HCT116 (cell line): ENCODE results near the gene KCNN3. TPM values are rescaled to one million over a fixed set of nuclear protein-coding genes. Genes with fewer than 3 reads are reported as not detected.

ENCODE experiments used
- ATAC-seq: fragments of 200-7000 bp; cut with Tn5 transposase; 2 replicates; pipeline ENCODE4 v1.9.1; 2020; ENCODE audit warnings: mild to moderate bottlenecking, moderate library complexity
- BruUV-seq: library from RNA; stranded (reverse); fragments of 400-500 nt; replicated peaks from 2 replicates; lab custom pipeline; 2021; lab: Mats Ljungman, UMichigan
- CTCF ChIA-PET: fragments of 300-600 bp; sonication (Branson Sonifier 250); formaldehyde crosslinking; loops from one replicate; lab custom pipeline; 2021; ENCODE audit warnings: antibody characterized with exemption; lab: Charles Lee
- POLR2A ChIA-PET: fragments of 300-600, 350-600 bp; sonication (Branson Sonifier 250); formaldehyde crosslinking; loops from one replicate; lab custom pipeline; 2021; ENCODE audit warnings: antibody characterized with exemption; lab: Charles Lee
- RAD21 ChIA-PET, 2 experiments: fragments of 300-600 bp; sonication (Branson Sonifier 250); formaldehyde crosslinking; loops; one replicate each; lab custom pipeline; 2023; ENCODE audit warnings: low total read pairs in 2 of 2; ENCODE audit not compliant: uncharacterized antibody in 2 of 2, unreplicated experiment in 2 of 2, low non-redundant PET in 1 of 2; lab: Charles Lee
- DNase-seq: peaks from one replicate; pipeline ENCODE4 v3.0.0-alpha.2; 2010; ENCODE audit warnings: low read depth, low spot score
- H2AFZ ChIP-seq: fragments of 200-600 bp; shearing (Covaris generic), sonication (generic); 2 replicates; pipeline ENCODE4 v1.6.1; 2017; ENCODE audit warnings: low read depth, mixed run types, mixed read lengths, antibody characterized with exemption, low read length; ENCODE audit not compliant: poor library complexity, severe bottlenecking
- H3K27ac ChIP-seq: 2 replicates; pipeline ENCODE4 v1.5.1; 2012; ENCODE audit warnings: low read depth, low read length
- H3K27me3 ChIP-seq: fragments of 200-600 bp; sonication (generic); 2 replicates; pipeline ENCODE4 v1.6.1; 2016; ENCODE audit warnings: mixed run types, low read length, mixed read lengths; ENCODE audit not compliant: insufficient read depth
- H3K36me3 ChIP-seq, 2 experiments: fragments of 200-500 bp in 1 of 2; fragments of 200-600 bp in 1 of 2; sonication (Bioruptor generic) in 1 of 2; sonication (generic) in 1 of 2; 2 replicates each; pipeline versions ENCODE4 v1.5.1 to v1.6.1; 2014 to 2016; ENCODE audit warnings: low read length in 2 of 2, inconsistent platforms in 1 of 2, mixed read lengths in 1 of 2, mixed run types in 1 of 2; ENCODE audit not compliant: insufficient read depth in 2 of 2, control insufficient read depth in 1 of 2
- H3K4me1 ChIP-seq, 2 experiments: fragments of 200-600 bp in 1 of 2; sonication (generic) in 1 of 2; 2 replicates each; pipeline versions ENCODE4 v1.5.1 to v1.6.1; 2012 to 2017; ENCODE audit warnings: low read length in 2 of 2, inconsistent platforms in 1 of 2, mild to moderate bottlenecking in 1 of 2, mixed read lengths in 1 of 2, mixed run types in 1 of 2, moderate library complexity in 1 of 2; ENCODE audit not compliant: insufficient read depth in 2 of 2, control insufficient read depth in 1 of 2
- H3K4me2 ChIP-seq: fragments of 200-600 bp; sonication (generic); 2 replicates; pipeline ENCODE4 v1.6.1; 2017; ENCODE audit warnings: mixed run types, low read length, mixed read lengths
- H3K4me3 ChIP-seq, 2 experiments: fragments of 200-600 bp in 1 of 2; sonication (generic) in 1 of 2; replicated peaks in 1 of 2; 2 replicates each; pipeline ENCODE4 v1.5.1; 2011 to 2016; ENCODE audit warnings: low read length in 2 of 2, control low read depth in 1 of 2, low read depth in 1 of 2, mild to moderate bottlenecking in 1 of 2, mixed read lengths in 1 of 2, mixed run types in 1 of 2
- H3K79me2 ChIP-seq: fragments of 200-600 bp; sonication (generic); 2 replicates; pipeline ENCODE4 v1.6.1; 2017; ENCODE audit warnings: mild to moderate bottlenecking, mixed run types, low read length, moderate library complexity, mixed read lengths; ENCODE audit not compliant: insufficient read depth
- H3K9ac ChIP-seq: fragments of 200-600 bp; sonication (generic); 2 replicates; pipeline ENCODE4 v1.6.1; 2016; ENCODE audit warnings: low read length, mixed read lengths
- H3K9me2 ChIP-seq: fragments of 200-600 bp; sonication (generic), shearing (Covaris generic); 2 replicates; pipeline ENCODE4 v1.6.1; 2017; ENCODE audit warnings: mixed run types, mild to moderate bottlenecking, moderate library complexity; ENCODE audit not compliant: insufficient read depth
- H3K9me3 ChIP-seq, 2 experiments: fragments of 200-500 bp in 1 of 2; fragments of 200-600 bp in 1 of 2; sonication (Bioruptor generic) in 1 of 2; sonication (generic) in 1 of 2; 2 replicates each; pipeline ENCODE4 v1.6.1; 2014 to 2017; ENCODE audit warnings: low read length in 2 of 2, mixed read lengths in 2 of 2, inconsistent platforms in 1 of 2, low read depth in 1 of 2, mild to moderate bottlenecking in 1 of 2, mixed run types in 1 of 2, moderate library complexity in 1 of 2; ENCODE audit not compliant: control insufficient read depth in 1 of 2, insufficient read depth in 1 of 2
- H4K20me1 ChIP-seq: fragments of 200-600 bp; sonication (generic), shearing (Covaris generic); 2 replicates; pipeline ENCODE4 v1.6.1; 2017; ENCODE audit warnings: mixed run types, mild to moderate bottlenecking, moderate library complexity; ENCODE audit not compliant: insufficient read depth
- CBX3 ChIP-seq: IDR thresholded peaks from 2 replicates; pipeline ENCODE4 v1.6.1; 2012; ENCODE audit warnings: low read depth
- CEBPB ChIP-seq: IDR thresholded peaks from 2 replicates; pipeline ENCODE4 v1.6.1; 2012; ENCODE audit warnings: low read depth
- EGR1 ChIP-seq: IDR thresholded peaks from 2 replicates; pipeline ENCODE4 v1.6.1; 2012; ENCODE audit warnings: low read depth
- EZH2phosphoT487 ChIP-seq: fragments of 200-600 bp; IDR thresholded peaks from 2 replicates; pipeline ENCODE4 v1.6.1; 2018; ENCODE audit warnings: antibody characterized with exemption, borderline replicate concordance
- POLR2A ChIP-seq: IDR thresholded peaks from 2 replicates; pipeline ENCODE4 v1.7.0; 2011; ENCODE audit warnings: borderline replicate concordance; ENCODE audit not compliant: insufficient read depth, insufficient read length; ENCODE audit errors: extremely low read depth
- POLR2AphosphoS5 ChIP-seq: IDR thresholded peaks from 2 replicates; pipeline ENCODE4 v1.6.1; 2011; ENCODE audit warnings: mild to moderate bottlenecking, low read depth, low read length, moderate library complexity
- SIN3A ChIP-seq: IDR thresholded peaks from 2 replicates; pipeline ENCODE4 v1.6.1; 2012; ENCODE audit warnings: low read depth
- SP1 ChIP-seq: IDR thresholded peaks from 2 replicates; pipeline ENCODE4 v1.6.1; 2012; ENCODE audit warnings: low read depth
- SRF ChIP-seq: IDR thresholded peaks from 2 replicates; pipeline ENCODE4 v1.6.1; 2012; ENCODE audit warnings: low read depth
- TCF7L2 ChIP-seq: IDR thresholded peaks from 2 replicates; pipeline ENCODE4 v1.7.0; 2011; ENCODE audit warnings: borderline replicate concordance, inconsistent platforms; ENCODE audit not compliant: insufficient read depth, insufficient read length; ENCODE audit errors: extremely low read depth
- YY1 ChIP-seq: IDR thresholded peaks from 2 replicates; pipeline ENCODE4 v1.6.1; 2011; ENCODE audit warnings: low read length, low read depth, moderate library complexity, mild to moderate bottlenecking; ENCODE audit not compliant: insufficient replicate concordance; ENCODE audit errors: extremely low read depth
- ZFX ChIP-seq: fragments of 450-650 bp; IDR thresholded peaks from 2 replicates; pipeline ENCODE4 v1.6.1; 2017
- intact Hi-C: fragments of 100-400 bp; cut with micrococcal nuclease; formaldehyde crosslinking; loops from 2 replicates; pipeline ENCODE4 v1.10.0; 2022
- total RNA-seq: library from RNA; stranded (reverse); gene quantifications from one replicate; pipeline ENCODE4 v1.2.1, GENCODE V29; 2021; ENCODE audit not compliant: unreplicated experiment
- TF ChIP-seq, protein P1 (sequence below): IDR thresholded peaks from 2 replicates; pipeline ENCODE4 v1.6.1; 2012; ENCODE audit warnings: low read depth
- TF ChIP-seq, protein P2 (sequence below), 3 experiments: fragments of 200-600 bp in 1 of 3; sonication (generic) in 1 of 3; IDR thresholded peaks in 2 of 3; conservative IDR thresholded peaks in 1 of 3; 2 replicates each; pipeline ENCODE4 v1.5.1; 2012 to 2017; ENCODE audit warnings: low read depth in 2 of 3, low read length in 2 of 3, antibody characterized with exemption in 1 of 3, borderline replicate concordance in 1 of 3, control low read depth in 1 of 3, mild to moderate bottlenecking in 1 of 3, mixed read lengths in 1 of 3, mixed run types in 1 of 3, moderate library complexity in 1 of 3; ENCODE audit not compliant: insufficient read depth in 1 of 3

The KCNN3 gene
- total RNA-seq, 1 experiment from 2014 or later: 1.1 TPM

DNA sequence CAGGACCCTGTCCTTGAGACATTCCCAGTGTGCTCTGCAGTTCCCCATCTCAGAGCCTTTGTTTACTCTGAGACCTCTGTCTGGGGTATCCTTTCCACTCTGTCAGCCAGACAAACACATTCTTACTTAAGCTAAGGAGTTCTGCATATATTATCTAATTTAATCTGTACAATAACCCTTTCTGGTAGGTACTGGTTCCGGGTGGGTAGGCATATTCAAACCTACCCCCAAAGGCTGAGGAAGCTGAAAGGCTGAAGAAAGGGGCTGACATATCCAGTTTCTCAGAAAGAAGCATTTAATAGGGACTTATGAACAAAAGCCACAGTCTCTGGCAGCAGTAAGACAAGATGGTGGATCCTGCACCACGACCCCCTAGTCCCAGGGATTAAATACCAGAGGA lies 53.1 kb downstream of the KCNN3 start:
- Histone ChIP-seq H2AFZ (no peak overlapping the region), H3K79me2 (no peaks in the 10 kb centered on the region), H3K9ac (no peak overlapping the region), H3K27ac (no peak overlapping the region), H3K4me2 (no peak overlapping the region), H3K9me3 (no peaks in the 10 kb centered on the region), H3K27me3 (no peaks in the 10 kb centered on the region), H3K36me3 (no peaks in the 10 kb centered on the region), H4K20me1 (no peaks in the 10 kb centered on the region), H3K4me1 (peaks cover 0 to 6% of the 10 kb centered on the region in 2 experiments; a peak in 1 of 4 replicates), H3K4me3 (no peak overlapping the region), H3K9me2 (no peaks in the 10 kb centered on the region)
- no peak for ATAC-seq
- ChIA-PET CTCF (no interaction called here), RAD21 (no interaction called here), POLR2A (no interaction called here)
- intact Hi-C loops: no loop called here
- BruUV-seq: no TSS peak
- no peak for TF ChIP-seq CEBPB
- no peak for TF ChIP-seq SIN3A
- no peak for TF ChIP-seq YY1
- TF ChIP-seq EGR1: no peak
- no peak for TF ChIP-seq EZH2phosphoT487
- TF ChIP-seq POLR2AphosphoS5: no peak
- no peak for TF ChIP-seq ZFX
- no peak for TF ChIP-seq SRF
- TF ChIP-seq SP1: no peak
- TF ChIP-seq POLR2A: no peak
- no peak for TF ChIP-seq CBX3
- TF ChIP-seq, protein P1, sequence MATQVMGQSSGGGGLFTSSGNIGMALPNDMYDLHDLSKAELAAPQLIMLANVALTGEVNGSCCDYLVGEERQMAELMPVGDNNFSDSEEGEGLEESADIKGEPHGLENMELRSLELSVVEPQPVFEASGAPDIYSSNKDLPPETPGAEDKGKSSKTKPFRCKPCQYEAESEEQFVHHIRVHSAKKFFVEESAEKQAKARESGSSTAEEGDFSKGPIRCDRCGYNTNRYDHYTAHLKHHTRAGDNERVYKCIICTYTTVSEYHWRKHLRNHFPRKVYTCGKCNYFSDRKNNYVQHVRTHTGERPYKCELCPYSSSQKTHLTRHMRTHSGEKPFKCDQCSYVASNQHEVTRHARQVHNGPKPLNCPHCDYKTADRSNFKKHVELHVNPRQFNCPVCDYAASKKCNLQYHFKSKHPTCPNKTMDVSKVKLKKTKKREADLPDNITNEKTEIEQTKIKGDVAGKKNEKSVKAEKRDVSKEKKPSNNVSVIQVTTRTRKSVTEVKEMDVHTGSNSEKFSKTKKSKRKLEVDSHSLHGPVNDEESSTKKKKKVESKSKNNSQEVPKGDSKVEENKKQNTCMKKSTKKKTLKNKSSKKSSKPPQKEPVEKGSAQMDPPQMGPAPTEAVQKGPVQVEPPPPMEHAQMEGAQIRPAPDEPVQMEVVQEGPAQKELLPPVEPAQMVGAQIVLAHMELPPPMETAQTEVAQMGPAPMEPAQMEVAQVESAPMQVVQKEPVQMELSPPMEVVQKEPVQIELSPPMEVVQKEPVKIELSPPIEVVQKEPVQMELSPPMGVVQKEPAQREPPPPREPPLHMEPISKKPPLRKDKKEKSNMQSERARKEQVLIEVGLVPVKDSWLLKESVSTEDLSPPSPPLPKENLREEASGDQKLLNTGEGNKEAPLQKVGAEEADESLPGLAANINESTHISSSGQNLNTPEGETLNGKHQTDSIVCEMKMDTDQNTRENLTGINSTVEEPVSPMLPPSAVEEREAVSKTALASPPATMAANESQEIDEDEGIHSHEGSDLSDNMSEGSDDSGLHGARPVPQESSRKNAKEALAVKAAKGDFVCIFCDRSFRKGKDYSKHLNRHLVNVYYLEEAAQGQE: no peak
- no peak for TF ChIP-seq TCF7L2
- TF ChIP-seq, protein P2, sequence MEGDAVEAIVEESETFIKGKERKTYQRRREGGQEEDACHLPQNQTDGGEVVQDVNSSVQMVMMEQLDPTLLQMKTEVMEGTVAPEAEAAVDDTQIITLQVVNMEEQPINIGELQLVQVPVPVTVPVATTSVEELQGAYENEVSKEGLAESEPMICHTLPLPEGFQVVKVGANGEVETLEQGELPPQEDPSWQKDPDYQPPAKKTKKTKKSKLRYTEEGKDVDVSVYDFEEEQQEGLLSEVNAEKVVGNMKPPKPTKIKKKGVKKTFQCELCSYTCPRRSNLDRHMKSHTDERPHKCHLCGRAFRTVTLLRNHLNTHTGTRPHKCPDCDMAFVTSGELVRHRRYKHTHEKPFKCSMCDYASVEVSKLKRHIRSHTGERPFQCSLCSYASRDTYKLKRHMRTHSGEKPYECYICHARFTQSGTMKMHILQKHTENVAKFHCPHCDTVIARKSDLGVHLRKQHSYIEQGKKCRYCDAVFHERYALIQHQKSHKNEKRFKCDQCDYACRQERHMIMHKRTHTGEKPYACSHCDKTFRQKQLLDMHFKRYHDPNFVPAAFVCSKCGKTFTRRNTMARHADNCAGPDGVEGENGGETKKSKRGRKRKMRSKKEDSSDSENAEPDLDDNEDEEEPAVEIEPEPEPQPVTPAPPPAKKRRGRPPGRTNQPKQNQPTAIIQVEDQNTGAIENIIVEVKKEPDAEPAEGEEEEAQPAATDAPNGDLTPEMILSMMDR (IDR thresholded peaks at IDR 0.05 in 2 of 3, conservative IDR thresholded peaks at IDR 0.05 in 1 of 3; ENCODE audit: borderline replicate concordance in 1 of 3, insufficient read depth in 1 of 3, low read depth in 2 of 3, low read length in 2 of 3): no peak
- DNase-seq: no peak
